ENCODE results near the gene CCDC146.
"Not testable (repeated sequence)": the region's sequence is repeated elsewhere in the genome, so short reads cannot be mapped to it uniquely, and the experiment has no call there.

Gene CCDC146

DNA sequence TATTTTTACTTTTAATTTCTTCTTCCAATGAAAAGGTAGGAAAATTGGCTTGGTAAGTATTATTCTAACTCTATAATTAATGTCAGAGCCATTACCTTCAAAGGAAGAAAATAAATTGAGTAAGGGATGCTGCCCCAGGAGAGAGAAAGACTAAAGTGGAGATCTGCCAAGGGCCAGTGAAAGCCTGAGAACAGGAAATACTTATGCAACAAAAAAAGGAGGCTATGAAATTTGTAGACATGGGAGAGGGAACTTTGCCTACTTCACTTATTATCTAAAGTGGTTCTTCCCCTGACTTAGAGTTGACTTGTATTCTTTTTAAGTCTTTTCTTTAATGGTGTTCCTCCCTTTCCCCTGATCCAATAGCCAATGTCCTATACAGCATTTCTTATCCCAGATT, 29.8 kb downstream of the CCDC146 start:
- DNase-seq: not testable (repeated sequence)

GRCh38 chr7:77154917-77155464, 32.6 kb downstream of the CCDC146 start:
- not testable (repeated sequence) for DNase-seq

GRCh38 chr7:77155601-77156377, 33.4 kb downstream of the CCDC146 start:
- not testable (repeated sequence) for DNase-seq

GRCh38 chr7:77157034-77157433, 34.6 kb downstream of the CCDC146 start:
- not testable (repeated sequence) for DNase-seq

DNA sequence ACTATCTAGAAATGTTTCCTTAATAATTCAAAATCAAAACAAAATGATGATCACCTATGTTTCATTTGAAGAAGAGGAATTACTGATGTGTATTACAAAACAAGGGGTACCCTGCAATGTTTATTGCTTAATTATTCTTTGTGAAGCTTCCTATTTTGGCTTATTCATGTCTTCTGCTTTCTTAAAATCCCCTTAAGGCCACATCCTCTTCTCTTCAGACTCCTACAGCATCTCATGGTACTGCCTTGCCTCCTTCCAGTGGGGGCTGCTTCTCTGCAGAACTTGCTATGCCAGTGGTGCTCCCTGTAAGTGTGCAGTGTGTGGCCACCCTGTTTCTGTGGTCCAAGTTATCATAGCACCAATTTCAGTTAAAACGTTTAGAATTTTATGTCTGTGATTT, 35.0 kb downstream of the CCDC146 start:
- DNase-seq: no peak

DNA sequence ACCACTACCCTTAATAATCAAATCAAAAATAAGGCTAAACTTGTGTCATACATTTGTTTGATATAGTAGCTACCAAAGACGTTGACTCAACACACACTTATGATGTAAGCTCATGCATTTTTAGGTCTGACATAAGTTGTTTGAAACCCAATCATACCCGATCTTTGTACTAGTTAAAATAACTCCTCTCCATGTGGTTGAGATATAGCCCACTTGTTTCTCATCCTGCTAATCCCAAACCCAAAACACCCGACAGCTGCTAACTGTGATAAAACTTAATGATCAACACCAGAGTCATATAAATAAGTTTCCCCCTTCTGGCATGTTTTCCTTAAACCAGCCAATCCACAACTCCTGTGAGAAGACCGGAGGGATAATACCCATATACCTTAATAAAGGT, 48.7 kb downstream of the CCDC146 start:
- not testable (repeated sequence) for DNase-seq

- not testable (repeated sequence) for DNase-seq
Measured at GRCh38 chr7:77172437-77173172, 50.2 kb downstream of the CCDC146 start.

- not testable (repeated sequence) for DNase-seq
Measured at GRCh38 chr7:77174418-77174817, 52.0 kb downstream of the CCDC146 start.

DNA sequence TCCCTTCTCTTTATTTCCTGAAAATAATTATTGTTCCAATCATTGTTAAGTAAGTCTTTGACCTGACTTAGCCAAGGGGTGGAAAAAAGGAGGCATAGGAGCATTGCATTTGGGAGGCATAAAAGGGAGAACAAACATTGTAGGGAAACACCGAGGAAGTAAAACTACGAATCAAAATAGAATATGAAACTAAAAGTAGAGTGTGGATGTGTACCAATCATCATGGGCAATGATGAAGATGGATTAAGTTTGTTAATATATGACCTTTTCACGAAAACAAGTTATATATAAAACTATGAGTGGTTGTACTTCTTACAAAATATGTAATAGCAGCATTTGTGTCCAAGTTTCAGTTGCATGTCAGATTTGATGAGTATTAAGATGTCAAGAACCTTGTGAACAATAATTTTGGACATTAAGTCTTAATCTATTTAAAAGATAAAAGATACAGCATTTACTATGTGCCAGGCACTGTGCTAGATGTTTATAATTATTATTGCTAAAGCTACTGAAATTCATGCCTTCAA, 52.9 kb downstream of the CCDC146 start:
- not testable (repeated sequence) for DNase-seq

GRCh38 chr7:77177321-77177904, 55.0 kb downstream of the CCDC146 start:
- not testable (repeated sequence) for DNase-seq

DNA sequence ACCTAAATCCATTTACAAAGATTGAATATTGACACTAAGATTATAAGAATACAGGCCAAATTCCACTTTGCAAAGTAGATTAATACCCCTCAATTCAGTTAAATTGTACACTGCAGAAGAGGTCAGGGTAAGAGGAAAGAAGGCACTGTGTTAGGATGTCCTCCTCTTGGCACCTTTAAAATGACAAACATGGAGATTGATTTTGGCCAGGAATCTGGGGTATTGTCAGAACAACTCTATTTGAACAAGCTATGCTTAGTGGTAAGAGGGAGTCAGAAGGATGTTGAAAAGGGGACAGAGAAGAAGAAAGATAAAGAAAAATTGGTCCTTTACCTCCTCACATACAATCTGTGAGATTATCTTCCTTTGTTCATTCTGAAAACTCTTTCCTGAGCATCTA, 55.6 kb downstream of the CCDC146 start:
- not testable (repeated sequence) for DNase-seq

- no peak for DNase-seq
Measured at GRCh38 chr7:77181015-77181595, 58.7 kb downstream of the CCDC146 start.

DNA sequence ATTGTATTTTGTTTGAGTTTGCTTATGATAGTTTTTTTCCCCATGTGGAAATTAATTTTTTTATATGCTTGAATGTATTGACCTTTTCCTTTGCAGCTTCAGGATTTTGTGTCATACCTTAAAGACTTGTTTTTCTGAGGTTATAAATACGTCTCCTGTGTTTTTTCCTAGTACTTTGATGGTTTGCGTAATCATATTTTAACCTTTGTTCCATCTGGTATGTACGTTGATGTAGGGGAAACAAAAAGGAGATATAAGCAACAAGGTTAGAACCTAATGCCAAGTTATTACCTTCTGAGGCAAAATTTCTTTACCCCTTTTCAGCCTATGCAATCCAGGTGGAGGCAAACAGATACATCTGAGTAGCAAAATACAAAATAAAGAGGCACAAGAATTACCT, 59.3 kb downstream of the CCDC146 start:
- no peak for DNase-seq

DNA sequence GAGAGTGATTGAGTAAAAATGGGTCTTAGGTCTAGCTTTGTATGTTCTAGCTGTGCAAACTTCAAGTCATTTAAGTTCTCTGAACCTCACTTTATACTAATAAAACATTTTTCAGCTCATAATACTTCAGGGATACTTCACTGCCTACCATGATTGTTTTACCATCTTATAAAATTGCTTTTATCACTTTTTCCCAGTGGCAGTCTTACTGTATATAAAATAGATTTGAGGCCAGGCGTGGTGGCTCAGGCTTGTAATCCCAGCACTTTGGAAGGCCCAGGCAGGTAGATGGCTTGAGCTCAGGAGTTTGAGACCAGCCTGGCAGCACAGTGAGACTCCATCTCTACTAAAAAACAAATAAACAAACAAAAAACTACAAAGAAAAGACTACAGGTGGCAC, 59.8 kb downstream of the CCDC146 start:
- DNase-seq: no peak

GRCh38 chr7:77184463-77184862, 62.0 kb downstream of the CCDC146 start:
- DNase-seq: no peak

DNA sequence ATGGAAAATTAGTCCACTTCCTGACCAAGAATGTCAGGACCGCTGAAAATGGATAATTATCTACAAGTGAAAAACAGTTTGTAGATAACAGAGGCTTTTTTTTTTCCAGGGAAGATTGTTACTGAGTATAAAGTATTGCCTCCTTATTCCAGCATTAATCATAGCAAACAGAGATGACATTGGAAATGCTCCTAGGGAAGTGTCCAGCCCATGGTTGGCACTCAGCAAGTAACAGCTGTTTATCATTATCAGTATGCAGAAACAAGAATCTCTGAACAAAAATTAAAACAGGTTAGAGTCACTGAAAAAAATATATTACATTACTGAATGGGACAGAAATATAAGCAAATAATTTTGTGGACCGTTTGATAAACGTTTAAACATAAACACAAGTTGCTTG, 62.6 kb downstream of the CCDC146 start:
- DNase-seq: no peak

- DNase-seq: no peak
Measured at GRCh38 chr7:77185866-77186265, 63.5 kb downstream of the CCDC146 start.

- DNase-seq: no peak
Measured at GRCh38 chr7:77188731-77189437, 66.5 kb downstream of the CCDC146 start.

DNA sequence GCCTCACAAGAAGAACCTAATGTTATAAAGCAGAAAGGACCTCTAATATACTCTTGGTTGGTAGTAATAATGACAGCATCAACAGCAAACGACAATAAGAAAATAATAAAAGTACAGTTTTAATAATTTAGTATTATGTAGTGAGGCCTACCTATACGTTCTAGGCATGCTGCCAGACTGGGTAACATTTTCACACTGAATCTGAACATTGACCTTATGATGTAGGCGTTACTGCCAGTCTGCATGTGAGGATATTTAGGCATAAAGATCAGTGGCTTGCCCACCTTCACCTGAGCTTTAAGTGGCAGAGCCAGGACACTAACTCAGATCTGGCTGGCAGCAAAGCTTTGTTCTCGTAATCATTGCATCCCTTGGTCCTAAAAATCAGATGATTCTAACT, 74.7 kb downstream of the CCDC146 start:
- DNase-seq: no peak

DNA sequence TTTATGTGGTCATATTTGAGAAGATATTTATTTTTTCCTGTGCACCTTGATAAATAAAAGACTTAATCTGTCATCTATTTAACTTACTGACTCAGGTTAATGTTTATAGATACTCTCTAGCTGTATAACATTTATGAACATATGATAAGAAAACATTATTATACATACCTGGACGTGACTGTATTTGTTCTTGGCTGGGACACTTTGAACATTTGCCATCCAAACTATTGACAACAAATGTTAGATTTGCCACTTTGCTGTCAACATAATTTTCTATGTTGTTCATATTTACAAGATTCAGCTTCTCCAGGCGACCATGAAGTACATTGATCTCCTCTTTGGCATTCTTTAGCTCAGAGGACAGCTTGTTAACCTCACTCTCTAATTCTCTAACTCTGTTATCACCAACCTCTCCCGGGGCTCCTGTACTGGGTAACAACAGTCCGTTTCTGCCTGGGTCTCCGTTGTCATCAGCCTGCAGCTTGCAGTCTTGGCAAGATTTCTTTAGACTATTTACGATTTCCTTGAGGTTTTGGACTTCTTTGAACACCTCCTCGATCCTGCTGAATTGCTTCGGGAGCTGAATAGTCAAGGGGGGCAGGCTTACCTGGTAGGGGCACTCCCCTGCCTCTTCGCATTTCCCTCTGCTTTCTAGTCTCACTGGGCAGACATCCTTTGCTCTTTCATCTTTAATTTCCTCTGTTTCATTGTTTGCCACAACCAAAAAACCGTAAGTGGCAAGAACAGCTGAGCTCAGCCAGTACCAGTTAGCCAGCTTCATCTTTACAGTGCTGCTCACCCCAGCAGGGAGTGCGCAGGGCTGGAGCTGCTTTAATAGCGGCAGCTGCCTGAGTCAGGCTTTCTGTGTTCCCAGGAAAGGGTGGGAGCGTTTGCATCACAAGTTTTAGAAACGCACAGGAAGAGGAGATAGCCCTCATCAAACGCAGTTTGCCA, 76.9 kb downstream of the CCDC146 start, which contains the start of gene FGL2:
Gene FGL2, minus strand, starts transcription at position 807 of the 954 bp plus-strand sequence. Its CDS starts 26 bp downstream, at position 781.
- DNase-seq: no peak

DNA sequence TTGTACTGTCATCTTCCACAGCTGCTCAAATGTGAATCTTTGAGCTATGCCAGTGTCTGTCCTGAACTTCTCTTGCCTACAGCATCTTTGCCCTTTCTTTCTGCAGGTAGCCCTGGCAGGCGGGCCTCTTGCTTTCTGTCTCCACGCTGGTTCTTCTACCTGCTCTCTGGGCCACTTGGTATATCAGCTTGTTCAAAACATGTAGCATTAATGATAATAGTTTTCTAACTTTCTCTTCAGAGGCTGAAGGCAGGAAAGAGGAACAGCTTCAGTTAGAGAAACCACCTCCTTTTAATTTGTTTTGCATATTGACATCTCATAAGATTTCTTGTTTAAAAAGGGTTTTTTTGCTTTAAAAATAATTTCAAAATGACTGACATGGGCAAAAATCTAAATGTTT, 78.1 kb downstream of the CCDC146 start:
- no peak for DNase-seq

Measured in amniotic stem cell (primary cell).